NT2/D1 (cell line): ENCODE results near the gene GNG8.

Experiments used
- DNase-seq: peaks from one replicate; pipeline ENCODE4 v3.0.0-alpha.2; 2011; ENCODE audit warnings: low read depth, low spot score
- H3K27me3 ChIP-seq: 2 replicates; pipeline ENCODE4 v1.6.0; 2011; ENCODE audit warnings: mild to moderate bottlenecking; ENCODE audit not compliant: insufficient read length, insufficient read depth
- H3K36me3 ChIP-seq: 2 replicates; pipeline ENCODE4 v1.6.1; 2011; ENCODE audit warnings: mild to moderate bottlenecking, low read length, mixed read lengths; ENCODE audit not compliant: insufficient read depth, insufficient read length
- H3K4me1 ChIP-seq: 2 replicates; pipeline ENCODE4 v1.5.1; 2011; ENCODE audit not compliant: insufficient read depth, insufficient read length
- H3K4me3 ChIP-seq: 2 replicates; pipeline ENCODE4 v1.5.1; 2011; ENCODE audit warnings: low read depth; ENCODE audit not compliant: insufficient read length
- H3K9ac ChIP-seq: 2 replicates; pipeline ENCODE4 v1.6.0; 2011; ENCODE audit warnings: low read depth; ENCODE audit not compliant: insufficient read length
- H3K9me3 ChIP-seq: 2 replicates; pipeline ENCODE4 v1.5.1; 2011; ENCODE audit warnings: mild to moderate bottlenecking, low read length; ENCODE audit not compliant: insufficient read depth
- SUZ12 ChIP-seq: IDR thresholded peaks from 2 replicates; pipeline ENCODE4 v1.6.1; 2011; ENCODE audit not compliant: insufficient read length, insufficient read depth; ENCODE audit errors: extremely low read depth
- YY1 ChIP-seq: IDR thresholded peaks from 2 replicates; pipeline ENCODE4 v1.6.1; 2011; ENCODE audit not compliant: insufficient read length, insufficient read depth
- ZNF274 ChIP-seq: IDR thresholded peaks from 2 replicates; pipeline ENCODE4 v1.6.1; 2011; ENCODE audit warnings: mild to moderate bottlenecking, low read depth, low read length

Gene GNG8

GRCh38 chr19:46603752-46604231 lies 32.2 kb downstream of the GNG8 start:
- H3K4me1 ChIP-seq = peaks cover 7% of the 10 kb centered on the region
- no peaks in the 10 kb centered on the region for H3K27me3 ChIP-seq
- H3K4me3 ChIP-seq = no peak overlapping the region
- H3K9me3 ChIP-seq = no peaks in the 10 kb centered on the region
- DNase-seq = no peak
- H3K36me3 ChIP-seq = peaks cover 59% of the 10 kb centered on the region
- TF ChIP-seq SUZ12 = no peak
- TF ChIP-seq ZNF274 = no peak
- TF ChIP-seq YY1 = no peak
- H3K9ac ChIP-seq = peak overlapping the region; percentile 42

GRCh38 chr19:46603195-46603637 lies 32.8 kb downstream of the GNG8 start:
- H3K9ac ChIP-seq = peak overlapping the region; percentile 96

GRCh38 chr19:46602392-46603194 lies 33.4 kb downstream of the GNG8 start:
- H3K36me3 ChIP-seq = peaks cover 47% of the 10 kb centered on the region
- no peaks in the 10 kb centered on the region for H3K27me3 ChIP-seq
- H3K9me3 ChIP-seq = no peaks in the 10 kb centered on the region; the same call in 1 of the 2 replicates
- H3K4me1 ChIP-seq = peaks cover 7% of the 10 kb centered on the region
- TF ChIP-seq YY1 = no peak
- TF ChIP-seq ZNF274 = no peak
- TF ChIP-seq SUZ12 = no peak
- H3K9ac ChIP-seq = peak overlapping the region; percentile 96
- H3K4me3 ChIP-seq = peak overlapping the region; percentile 85
- no peak for DNase-seq

More at GRCh38 chr19:46603195-46603637, 32.8 kb downstream of the GNG8 start:
- Histone ChIP-seq H3K4me1 (peaks cover 7% of the 10 kb centered on the region), H3K36me3 (peaks cover 53% of the 10 kb centered on the region), H3K27me3 (no peaks in the 10 kb centered on the region), H3K9me3 (no peaks in the 10 kb centered on the region; the same call in 1 of the 2 replicates), H3K4me3 (peak overlapping the region; percentile 85)
- no peak for DNase-seq
- TF ChIP-seq SUZ12 (no peak), YY1 (no peak), ZNF274 (no peak)

- Histone ChIP-seq H3K27me3 (no peaks in the 10 kb centered on the region), H3K4me1 (peaks cover 4% of the 10 kb centered on the region), H3K9me3 (no peaks in the 10 kb centered on the region; the same call in 1 of the 2 replicates), H3K36me3 (peaks cover 37% of the 10 kb centered on the region), H3K9ac (peak within 1 kb of the TSS; percentile 96), H3K4me3 (peak within 1 kb of the TSS; percentile 85)
- TF ChIP-seq ZNF274 = no peak
- no peak for TF ChIP-seq SUZ12
- TF ChIP-seq YY1 = no peak
- no peak for DNase-seq
Observed at GRCh38 chr19:46601318-46602224, 34.4 kb downstream of the GNG8 start, which contains the start of gene CALM3. CALM3 (plus strand) TSS chr19:46601330; CDS start chr19:46601435, 105 bp downstream.

- Histone ChIP-seq H3K4me1 (peaks cover 4% of the 10 kb centered on the region), H3K4me3 (peak overlapping the region; percentile 85), H3K9me3 (no peaks in the 10 kb centered on the region; the same call in 1 of the 2 replicates), H3K36me3 (peaks cover 28% of the 10 kb centered on the region), H3K9ac (peak overlapping the region; percentile 96), H3K27me3 (no peaks in the 10 kb centered on the region)
- no peak for TF ChIP-seq SUZ12
- no peak for TF ChIP-seq YY1
- no peak for TF ChIP-seq ZNF274
- peak; percentile 90 for DNase-seq
Observed at GRCh38 chr19:46600384-46601317, 35.4 kb downstream of the GNG8 start.
